ENCODE data around the gene RTN4RL1.

DNA sequence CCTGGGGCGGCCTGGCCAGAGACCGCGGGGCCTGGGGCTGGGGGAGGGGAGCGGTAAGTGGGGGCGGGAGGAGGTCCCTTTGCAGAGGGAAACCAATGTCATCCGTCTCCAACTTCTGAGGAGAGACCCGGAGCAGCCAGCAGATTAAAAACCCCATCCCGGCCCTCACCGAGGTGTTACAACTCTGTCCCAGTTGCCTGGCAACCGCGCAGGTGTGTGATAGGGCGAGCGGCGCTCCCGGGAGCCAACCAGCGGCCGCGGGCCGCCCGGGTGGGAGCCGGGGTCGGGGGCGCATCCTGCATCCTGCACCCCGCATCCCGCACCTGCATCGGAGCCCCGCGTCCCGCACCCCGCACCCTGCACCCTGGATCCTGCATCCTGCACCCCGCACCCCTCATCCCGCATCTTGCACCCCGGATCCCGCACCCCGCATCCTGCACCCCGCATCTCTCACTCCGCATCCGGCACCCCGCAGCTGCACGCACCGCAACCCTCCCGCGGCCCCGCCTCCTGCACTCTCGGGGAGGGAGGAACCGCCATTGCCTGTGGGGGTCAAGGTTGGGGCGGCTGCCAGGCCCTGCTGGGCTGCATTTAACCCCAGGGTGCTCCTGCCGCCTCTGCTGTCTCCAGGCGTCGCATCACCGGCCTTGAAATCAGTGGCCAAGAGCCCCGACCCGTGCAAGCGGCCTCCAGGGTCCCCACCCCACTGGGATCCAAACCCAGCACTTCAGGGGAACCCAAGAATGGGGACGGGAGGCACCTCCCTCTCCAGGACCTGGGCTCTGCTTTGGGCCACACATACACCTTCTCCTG lies 47.3 kb downstream of the RTN4RL1 start:
- TF ChIP-seq, protein P1, sequence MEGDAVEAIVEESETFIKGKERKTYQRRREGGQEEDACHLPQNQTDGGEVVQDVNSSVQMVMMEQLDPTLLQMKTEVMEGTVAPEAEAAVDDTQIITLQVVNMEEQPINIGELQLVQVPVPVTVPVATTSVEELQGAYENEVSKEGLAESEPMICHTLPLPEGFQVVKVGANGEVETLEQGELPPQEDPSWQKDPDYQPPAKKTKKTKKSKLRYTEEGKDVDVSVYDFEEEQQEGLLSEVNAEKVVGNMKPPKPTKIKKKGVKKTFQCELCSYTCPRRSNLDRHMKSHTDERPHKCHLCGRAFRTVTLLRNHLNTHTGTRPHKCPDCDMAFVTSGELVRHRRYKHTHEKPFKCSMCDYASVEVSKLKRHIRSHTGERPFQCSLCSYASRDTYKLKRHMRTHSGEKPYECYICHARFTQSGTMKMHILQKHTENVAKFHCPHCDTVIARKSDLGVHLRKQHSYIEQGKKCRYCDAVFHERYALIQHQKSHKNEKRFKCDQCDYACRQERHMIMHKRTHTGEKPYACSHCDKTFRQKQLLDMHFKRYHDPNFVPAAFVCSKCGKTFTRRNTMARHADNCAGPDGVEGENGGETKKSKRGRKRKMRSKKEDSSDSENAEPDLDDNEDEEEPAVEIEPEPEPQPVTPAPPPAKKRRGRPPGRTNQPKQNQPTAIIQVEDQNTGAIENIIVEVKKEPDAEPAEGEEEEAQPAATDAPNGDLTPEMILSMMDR (IDR thresholded peaks at IDR 0.05 in 8 of 11, conservative IDR thresholded peaks at IDR 0.05 in 3 of 11) = no peak
- no peak for TF ChIP-seq POLR2A (IDR thresholded peaks at IDR 0.05)

Data from spleen (tissue), 7 donors.